Ovary (tissue), 10 donors: Measurements from ENCODE around the gene SCN9A. TPM values are rescaled to one million over a fixed set of nuclear protein-coding genes. Genes with fewer than 3 reads are reported as not detected.

Source experiments
- DNase-seq, 5 donors: peaks; one replicate each; pipeline ENCODE4 v3.0.0-alpha.2; 2019 to 2020
- H3K27ac ChIP-seq, 2 donors: fragments of 200-600 bp; one replicate each; pipeline versions ENCODE4 v1.5.1 to v1.8.0; 2019 to 2022
- H3K27me3 ChIP-seq: fragments of 200-600 bp; one replicate; pipeline ENCODE4 v1.8.0; 2022
- H3K36me3 ChIP-seq: fragments of 200-600 bp; sonication (generic); one replicate; pipeline ENCODE4 v1.5.1; 2019
- H3K4me1 ChIP-seq: one replicate; pipeline ENCODE4 v1.8.1; 2013; ENCODE audit warnings: mild to moderate bottlenecking, moderate library complexity; ENCODE audit not compliant: insufficient read depth
- H3K4me3 ChIP-seq: fragments of 200-600 bp; sonication (generic); one replicate; pipeline ENCODE4 v1.5.1; 2017
- H3K9me3 ChIP-seq, 2 donors: fragments of 200-600 bp in 1 of 2; sonication (generic) in 1 of 2; one replicate each; pipeline versions ENCODE4 v1.5.1 to v1.8.1; 2013 to 2019; ENCODE audit warnings: mild to moderate bottlenecking in 1 of 2, moderate library complexity in 1 of 2
- EP300 ChIP-seq: sonication (generic); formaldehyde crosslinking; IDR thresholded peaks from one replicate; pipeline ENCODE4 v1.6.1; 2017; ENCODE audit warnings: antibody characterized with exemption
- POLR2A ChIP-seq: fragments of 450-650 bp; IDR thresholded peaks from one replicate; pipeline ENCODE4 v1.6.1; 2017; ENCODE audit warnings: antibody characterized with exemption, mild to moderate bottlenecking, moderate library complexity
- WGBS, 3 donors: extraction: QIAGEN DNeasy Blood & Tissue Kit in 1 of 3; methylation state at CpG; one replicate each; pipeline versions ENCODE4 v1.1.5 to v1.1.7; 2013 to 2017; 5-methylcytosine and 5-hydroxymethylcytosine counted together
- intact Hi-C, 4 donors: fragments of 100-400 bp; cut with DNase I; formaldehyde crosslinking; loops; one replicate each; pipeline versions ENCODE4 v1.11.0 to v1.15.1; 2022 to 2023
- long read RNA-seq, 3 donors: library from polyadenylated mRNA in 2 of 3; unstranded in 2 of 3; transcript quantifications; one replicate each; pipeline ENCODE4 v2.0.0 and lab custom pipeline, GENCODE V29; 2021 to 2026
- polyA plus RNA-seq, 2 donors: library from polyadenylated mRNA; stranded (reverse); fragments of 200-250 nt in 1 of 2; fragments of 350-450 nt in 1 of 2; fragmentation: Illumina TruSeq in 1 of 2; extraction: RNeasy Lipid Tissue Mini Kit (QIAGEN cat#74804) in 1 of 2; gene quantifications; one replicate each; pipeline ENCODE4 v1.2.3, GENCODE V29; 2013 to 2014
- total RNA-seq, 7 donors: library from RNA; depleted of rRNA in 2 of 7; stranded (reverse); fragments of >200 nt in 2 of 7; fragmentation: NEBNext Ultra II Directional in 3 of 7; extraction: Animal tissue kit (Norgen Biotek cat#: 25700) in 3 of 7; gene quantifications; one replicate each; pipeline versions ENCODE4 v1.1.0 to v1.2.4, GENCODE V29; 2016 to 2023
- TF ChIP-seq, protein P1 (sequence below), 3 donors: fragments of 450-650 bp in 2 of 3; fragments of 200-600 bp in 1 of 3; IDR thresholded peaks; one replicate each; pipeline versions ENCODE4 v1.5.1 to v1.8.0; 2016 to 2022; ENCODE audit warnings: antibody characterized with exemption in 3 of 3, mild to moderate bottlenecking in 1 of 3
- donor health status: DM: no; HTN: no; CAD: no; lungs with moderate emphysema.
- donor health status: DM: no; HTN: no; CAD: no.
- donor health status: Bipolar disorder and iron deficiency.
- donor health status: DM: yes; HTN: yes; CAD: no.
- donor health status: DM: no; HTN: no; CAD: no.
- donor health status: DM: yes; HTN: yes; CAD: no.

The SCN9A gene
- total RNA-seq = 1 to 10 TPM in 6 of 7 donors, under 1 TPM in 1; 0.95 to 3.4 (median 1.3) TPM
- 1 to 10 TPM in 1 of 2 donors, under 1 TPM in 1; 0.33 to 4.5 TPM for polyA plus RNA-seq
- long read RNA-seq, donor 1, partial matches to known transcripts = 2 of 2 reads
- long read RNA-seq, donor 1, other reads (novel, unspliced or antisense) = 0 of 2 reads
- long read RNA-seq, donor 2 = 0 reads
- long read RNA-seq, donor 3 = 0 reads

DNA sequence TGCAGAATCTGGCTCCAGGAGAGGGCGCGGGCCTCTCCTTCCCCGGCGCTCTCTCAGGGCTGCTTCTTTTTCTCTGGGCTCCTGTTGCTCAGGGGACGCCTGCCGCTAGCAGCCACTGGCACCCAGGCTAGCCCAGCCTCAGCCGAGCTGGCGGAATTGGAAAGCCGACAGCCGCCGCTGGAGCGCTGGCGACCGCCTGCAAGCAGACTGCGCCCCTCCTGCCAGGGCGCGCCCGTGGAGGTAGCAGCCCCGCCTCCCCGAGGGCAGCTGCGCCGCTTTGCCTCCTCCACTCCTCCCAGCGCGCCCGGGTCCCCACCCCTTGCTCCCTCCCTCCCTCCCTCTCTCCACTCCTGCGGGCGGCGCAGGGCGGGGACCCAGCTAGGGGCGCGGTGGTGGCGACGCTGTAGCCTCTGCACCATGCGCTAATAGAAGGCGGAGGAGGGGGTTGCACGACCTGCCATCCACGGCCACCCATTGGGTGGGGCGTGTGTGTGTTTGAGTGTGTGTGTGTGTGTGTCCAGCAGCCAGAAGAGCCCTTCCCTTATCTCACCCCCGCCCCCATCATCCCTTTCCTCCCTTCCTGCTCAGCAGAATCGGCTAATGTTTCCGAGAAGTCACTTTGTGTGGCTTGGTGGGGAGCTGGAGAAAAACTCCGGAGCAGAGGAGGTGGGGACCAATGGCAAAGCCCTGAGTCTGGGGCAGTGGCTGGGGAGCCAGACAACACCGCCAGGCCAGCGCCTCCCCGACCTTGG is at the start of gene SCN9A:
Gene SCN9A (minus strand): TSS at position 209 of the 752 bp plus-strand sequence. CDS start 64,188 bp downstream, outside the sequence.
- TF ChIP-seq, protein P1, sequence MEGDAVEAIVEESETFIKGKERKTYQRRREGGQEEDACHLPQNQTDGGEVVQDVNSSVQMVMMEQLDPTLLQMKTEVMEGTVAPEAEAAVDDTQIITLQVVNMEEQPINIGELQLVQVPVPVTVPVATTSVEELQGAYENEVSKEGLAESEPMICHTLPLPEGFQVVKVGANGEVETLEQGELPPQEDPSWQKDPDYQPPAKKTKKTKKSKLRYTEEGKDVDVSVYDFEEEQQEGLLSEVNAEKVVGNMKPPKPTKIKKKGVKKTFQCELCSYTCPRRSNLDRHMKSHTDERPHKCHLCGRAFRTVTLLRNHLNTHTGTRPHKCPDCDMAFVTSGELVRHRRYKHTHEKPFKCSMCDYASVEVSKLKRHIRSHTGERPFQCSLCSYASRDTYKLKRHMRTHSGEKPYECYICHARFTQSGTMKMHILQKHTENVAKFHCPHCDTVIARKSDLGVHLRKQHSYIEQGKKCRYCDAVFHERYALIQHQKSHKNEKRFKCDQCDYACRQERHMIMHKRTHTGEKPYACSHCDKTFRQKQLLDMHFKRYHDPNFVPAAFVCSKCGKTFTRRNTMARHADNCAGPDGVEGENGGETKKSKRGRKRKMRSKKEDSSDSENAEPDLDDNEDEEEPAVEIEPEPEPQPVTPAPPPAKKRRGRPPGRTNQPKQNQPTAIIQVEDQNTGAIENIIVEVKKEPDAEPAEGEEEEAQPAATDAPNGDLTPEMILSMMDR (IDR thresholded peaks at IDR 0.05) = no peak
- no peak for TF ChIP-seq EP300
- TF ChIP-seq POLR2A = no peak
- Histone ChIP-seq H3K27ac (no peak within 1 kb of the TSS), H3K4me3 (peak within 1 kb of the TSS; percentile 54)

DNA sequence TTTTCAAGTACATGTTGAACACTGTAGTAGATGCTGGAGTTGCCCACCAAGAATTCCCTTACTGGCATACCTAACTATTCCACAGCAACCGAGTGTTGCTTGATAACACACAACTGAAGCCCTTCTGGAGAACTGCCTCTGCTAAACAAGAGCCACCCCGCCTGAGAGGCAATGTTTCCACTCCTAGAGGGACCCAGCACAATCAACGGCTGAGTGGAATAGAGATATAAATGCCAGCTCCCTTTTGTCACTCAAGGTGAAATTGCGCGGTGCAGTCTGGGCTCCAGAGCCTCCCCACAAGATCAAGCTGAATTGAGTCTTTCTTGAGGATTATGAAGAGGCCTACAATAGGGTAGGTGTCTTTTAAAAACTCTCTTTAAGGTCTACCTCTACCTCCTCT is 49.1 kb upstream of the SCN9A start:
- Histone ChIP-seq H3K4me1 (no peaks in the 10 kb centered on the region), H3K4me3 (no peak overlapping the region), H3K9me3 (no peaks in the 10 kb centered on the region), H3K36me3 (no peaks in the 10 kb centered on the region), H3K27ac (no peak overlapping the region), H3K27me3 (no peaks in the 10 kb centered on the region)
- 95 to 96% (median 96%) methylated on average over 5 of the region's 5 CpGs for WGBS, 3 donors
- intact Hi-C loops = no loop called here
- no peak for DNase-seq
- TF ChIP-seq EP300 = no peak
- TF ChIP-seq POLR2A = no peak

More for the DNA sequence above, at the start of gene SCN9A:
- DNase-seq = peak; percentile 41 to 67 (median 57)
- WGBS, 3 donors = 0 to 1% (median 0%) methylated on average over 41 to 45 of the region's 45 CpGs
- intact Hi-C loops = no loop called here
- H3K36me3 ChIP-seq = no peaks in the 10 kb centered on the region
- H3K4me1 ChIP-seq = peaks cover 4% of the 10 kb centered on the region
- no peaks in the 10 kb centered on the region for H3K27me3 ChIP-seq
- H3K9me3 ChIP-seq = no peaks in the 10 kb centered on the region

- intact Hi-C loops = no loop called here
- no peak for DNase-seq
- TF ChIP-seq, protein P1 (IDR thresholded peaks at IDR 0.05) = no peak
- no peak for TF ChIP-seq EP300
- TF ChIP-seq POLR2A = no peak
- no peaks in the 10 kb centered on the region for H3K4me1 ChIP-seq
- no peak overlapping the region for H3K27ac ChIP-seq
- H3K36me3 ChIP-seq = no peaks in the 10 kb centered on the region
- no peak overlapping the region for H3K4me3 ChIP-seq
- no peaks in the 10 kb centered on the region for H3K27me3 ChIP-seq
- WGBS, 3 donors = 69 to 86% (median 83%) methylated on average over 2 of the region's 2 CpGs
- no peaks in the 10 kb centered on the region for H3K9me3 ChIP-seq
Observed at GRCh38 chr2:166419616-166419934, 43.8 kb upstream of the SCN9A start.

DNA sequence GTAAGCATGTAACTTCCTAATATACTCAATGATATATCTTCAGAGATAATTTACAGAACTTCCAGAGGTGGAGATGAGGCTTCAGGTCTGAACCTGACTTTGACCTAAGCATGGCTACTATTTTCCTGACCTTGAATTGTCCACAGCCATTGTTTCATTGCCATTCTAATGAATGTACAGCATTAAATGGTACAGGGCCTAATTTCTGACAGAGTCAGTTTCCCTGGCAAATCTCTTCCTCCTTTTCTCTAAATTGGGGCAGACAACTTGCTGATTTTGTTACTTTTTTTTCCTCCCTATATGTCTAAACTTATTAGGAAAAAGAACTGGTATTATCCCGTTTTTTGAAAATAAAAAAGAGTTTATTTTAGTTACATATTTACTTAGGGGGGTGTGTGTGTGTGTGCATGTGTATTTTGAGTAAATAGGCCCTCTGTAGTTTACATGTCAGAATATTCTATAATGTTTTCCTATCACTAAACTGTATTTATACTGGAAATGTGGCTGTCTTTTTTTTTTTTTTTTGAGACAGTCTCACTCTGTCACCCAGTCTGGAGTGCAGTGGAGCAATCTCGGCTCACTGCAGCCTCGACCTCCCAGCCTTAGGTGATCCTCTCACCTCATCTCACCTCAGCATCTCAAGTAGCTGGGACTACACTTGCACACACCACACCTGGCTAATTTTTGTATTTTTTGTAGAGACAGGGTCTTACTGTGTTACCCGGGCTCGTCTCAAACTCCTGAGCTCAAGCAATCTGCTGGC is 43.3 kb upstream of the SCN9A start:
- TF ChIP-seq EP300 (no peak), POLR2A (no peak)
- TF ChIP-seq, protein P1 (IDR thresholded peaks at IDR 0.05) = no peak
- WGBS, 3 donors = 83 to 92% (median 90%) methylated on average over 5 of the region's 5 CpGs
- Histone ChIP-seq H3K4me1 (no peaks in the 10 kb centered on the region), H3K36me3 (no peaks in the 10 kb centered on the region), H3K27me3 (no peaks in the 10 kb centered on the region), H3K4me3 (no peak overlapping the region), H3K27ac (no peak overlapping the region), H3K9me3 (no peaks in the 10 kb centered on the region)
- intact Hi-C loops = no loop called here
- DNase-seq = no peak
